GM10266 (cell line): Measurements from ENCODE around the gene ANG.
"Not testable (repeated sequence)": the region's sequence is repeated elsewhere in the genome, so short reads cannot be mapped to it uniquely, and the experiment has no call there.

Source experiments
- DNase-seq: peaks from one replicate; pipeline ENCODE4 v3.0.0; 2012; ENCODE audit errors: extremely low spot score
- CTCF ChIP-seq: IDR thresholded peaks from 2 replicates; pipeline ENCODE4 v1.5.1; 2012; ENCODE audit warnings: mild to moderate bottlenecking, low read depth; ENCODE audit not compliant: control insufficient read depth, insufficient read depth; ENCODE audit errors: missing control alignments

Gene ANG

GRCh38 chr14:20720741-20721140 is 32.2 kb downstream of the ANG start:
- no peak for TF ChIP-seq CTCF

GRCh38 chr14:20722016-20722415 is 33.5 kb downstream of the ANG start:
- no peak for DNase-seq
- TF ChIP-seq CTCF, result no peak

More at GRCh38 chr14:20720741-20721140, 32.2 kb downstream of the ANG start:
- DNase-seq, result no peak

- DNase-seq, result no peak
Measured at GRCh38 chr14:20723488-20723887, 34.9 kb downstream of the ANG start.

GRCh38 chr14:20726121-20726520 is 37.6 kb downstream of the ANG start:
- DNase-seq, result not testable (repeated sequence)

More at GRCh38 chr14:20723488-20723887, 34.9 kb downstream of the ANG start:
- no peak for TF ChIP-seq CTCF

DNA sequence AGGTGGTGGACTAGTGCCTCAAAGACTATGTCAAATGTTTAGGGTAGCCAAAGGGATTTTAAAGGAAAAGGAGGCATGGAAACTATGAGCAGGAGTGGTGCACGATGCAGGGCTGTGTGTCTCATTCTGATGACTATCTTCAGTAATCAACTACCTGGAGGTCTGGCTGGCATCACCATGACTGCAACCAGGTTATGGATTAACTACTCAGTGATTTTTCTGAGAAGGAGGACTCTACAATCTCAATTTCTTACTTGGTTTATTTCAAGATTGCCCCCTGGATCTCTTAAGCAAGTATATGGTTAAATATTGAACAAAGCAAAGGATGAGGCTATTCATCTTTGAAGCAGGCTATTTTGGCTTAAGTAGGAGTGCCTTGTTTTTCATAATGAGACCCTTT is 38.0 kb downstream of the ANG start:
- TF ChIP-seq CTCF, result no peak
- DNase-seq, result no peak

- TF ChIP-seq CTCF, result no peak
- no peak for DNase-seq
Measured at GRCh38 chr14:20730891-20731290, 42.3 kb downstream of the ANG start.

- DNase-seq, result no peak
- TF ChIP-seq CTCF, result no peak
Measured at GRCh38 chr14:20732477-20732876, 43.9 kb downstream of the ANG start.

- TF ChIP-seq CTCF, result no peak
Measured at GRCh38 chr14:20732979-20733635, 44.5 kb downstream of the ANG start.

More at GRCh38 chr14:20732979-20733635, 44.5 kb downstream of the ANG start:
- DNase-seq, result no peak
